ENCODE results near the gene SMLR1. TPM values are rescaled to one million over a fixed set of nuclear protein-coding genes. Genes with fewer than 3 reads are reported as not detected.

SMLR1 gene
- total and polyA plus RNA-seq, 10 of the 15 experiments (the other 5 are each of a cell fraction or from before 2014, with no cell fraction given) = 0.10 TPM; not detected in 9

- no peak overlapping the region for H3K4me3 ChIP-seq
- no peak for TF ChIP-seq BRCA1 (IDR thresholded peaks at IDR 0.05; ENCODE audit: low read depth, low read length)
- TF ChIP-seq KDM1A (IDR thresholded peaks at IDR 0.05; ENCODE audit: borderline replicate concordance) = no peak
- TF ChIP-seq RELA (IDR thresholded peaks at IDR 0.05; ENCODE audit: borderline replicate concordance, partially characterized antibody) = no peak
- no peak for TF ChIP-seq JUND (IDR thresholded peaks at IDR 0.05; ENCODE audit: low read depth, low read length)
- TF ChIP-seq ZBTB11 (CRISPR knock-in tag; IDR thresholded peaks at IDR 0.05) = no peak
- peak; percentile 34; the same call in 2 of the 3 replicates for ATAC-seq
- WGBS (ENCODE audit: insufficient coverage, insufficient replicate concordance, low lambda C conversion rate, missing lambda C conversion rate) = 47% methylated on average over 3 of the region's 3 CpGs
- no peak overlapping the region for H3K27ac ChIP-seq (ENCODE audit: control insufficient read depth, insufficient read depth)
- DNase-seq (ENCODE audit: low read depth, low spot score) = no peak
- H3K36me3 ChIP-seq (ENCODE audit: control insufficient read depth in 2 of 2, insufficient read depth in 2 of 2, low read length in 1 of 2) = no peaks in the 10 kb centered on the region
- H3K4me1 ChIP-seq (ENCODE audit: control insufficient read depth, insufficient read depth, low read length) = no peaks in the 10 kb centered on the region
- RAD21 ChIA-PET (ENCODE audit: unreplicated experiment) = no interaction called here
- intact Hi-C loops (cut with micrococcal nuclease; ENCODE audit: unreplicated experiment) = no loop called here
- no peaks in the 10 kb centered on the region for H3K27me3 ChIP-seq (replicated peaks in 1 of 2; ENCODE audit: control insufficient read depth in 2 of 2, insufficient read depth in 2 of 2, low read length in 1 of 2)
- H3K79me2 ChIP-seq (ENCODE audit: control insufficient read depth, insufficient read depth, low read length) = no peaks in the 10 kb centered on the region
- H4K20me1 ChIP-seq (ENCODE audit: control insufficient read depth, insufficient read depth) = no peaks in the 10 kb centered on the region
- POLR2A ChIA-PET = no interaction called here
- H3K9ac ChIP-seq (ENCODE audit: control insufficient read depth, insufficient read depth, low read length) = no peak overlapping the region
- CTCF ChIA-PET = no interaction called here
- in situ Hi-C loops (cut with MboI) = no loop called here
- H3K9me3 ChIP-seq (replicated peaks; ENCODE audit: control insufficient read depth, insufficient read depth, low read length) = no peaks in the 10 kb centered on the region; the same call in 2 of the 3 replicates
- no peak overlapping the region for H3K4me2 ChIP-seq (ENCODE audit: control insufficient read depth, insufficient read depth)
- SMC1A ChIA-PET (ENCODE audit: uncharacterized antibody, unreplicated experiment) = no interaction called here
- no peak for FAIRE-seq
- no peak overlapping the region for H2AFZ ChIP-seq (ENCODE audit: control insufficient read depth, low read depth, low read length)
- BruUV-seq (replicated peaks) = no TSS peak
Measured at GRCh38 chr6:130781557-130781956, 45.6 kb upstream of the SMLR1 start.

All from GM12878 (cell line).